HL-60/S4 treated with retinoic acid at 250 ng/mL for 4 days and 3 days (cell line): ENCODE data around the gene CPED1.
"Not testable (repeated sequence)": the region's sequence is repeated elsewhere in the genome, so short reads cannot be mapped to it uniquely, and the experiment has no call there.

ENCODE experiments used
- in situ Hi-C: fragments of 300-500 bp; cut with MboI; formaldehyde crosslinking; loops from 2 replicates; pipeline ENCODE4 v1.7.0; 2022; ENCODE audit warnings: low sequenced_read_pairs

CPED1 gene

GRCh38 chr7:121197455-121197854 lies 208.9 kb downstream of the CPED1 start:
- in situ Hi-C loops: no loop called here

GRCh38 chr7:121198502-121198901 lies 210.0 kb downstream of the CPED1 start:
- in situ Hi-C loops: no loop called here

DNA sequence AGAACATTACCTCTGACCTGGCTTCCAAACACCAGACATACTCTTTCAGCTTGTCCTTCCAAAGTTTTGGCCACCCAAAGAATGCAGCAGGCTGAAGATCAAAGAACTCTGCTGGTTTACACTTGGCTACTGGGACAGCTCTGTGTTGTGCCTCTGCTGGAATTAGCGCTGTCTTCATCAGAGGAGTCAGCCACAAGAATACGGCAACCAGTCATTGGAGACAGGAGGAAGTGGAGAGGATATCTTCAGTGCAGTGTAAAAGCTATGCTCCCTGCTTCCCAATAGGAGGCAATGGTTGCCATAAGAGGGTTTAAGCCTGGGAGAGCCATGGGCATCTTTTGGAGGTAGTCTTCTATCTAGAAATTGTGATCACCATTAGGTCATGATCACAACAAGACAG lies 213.6 kb downstream of the CPED1 start:
- in situ Hi-C loops: no loop called here

- in situ Hi-C loops: no loop called here
Observed at GRCh38 chr7:121202834-121203233, 214.3 kb downstream of the CPED1 start.

DNA sequence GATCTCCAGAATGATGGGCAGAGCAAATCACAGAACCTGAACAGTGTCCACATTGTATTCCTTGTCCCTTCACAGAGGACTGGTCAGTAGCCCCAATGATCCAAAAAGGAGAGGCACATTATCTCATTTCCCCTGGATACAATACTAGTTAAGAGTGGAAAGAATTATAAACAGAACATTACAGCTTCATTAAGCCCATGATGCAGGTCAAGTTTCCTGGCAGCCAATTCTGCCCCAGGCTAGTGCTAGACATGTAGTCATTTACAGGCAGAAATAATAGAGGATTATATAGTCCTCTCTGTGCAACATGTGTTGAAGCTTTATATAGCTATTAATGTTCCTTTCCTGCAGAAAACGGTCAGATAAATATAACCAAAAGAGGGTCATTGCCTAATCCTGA lies 216.0 kb downstream of the CPED1 start:
- in situ Hi-C loops: no loop called here

DNA sequence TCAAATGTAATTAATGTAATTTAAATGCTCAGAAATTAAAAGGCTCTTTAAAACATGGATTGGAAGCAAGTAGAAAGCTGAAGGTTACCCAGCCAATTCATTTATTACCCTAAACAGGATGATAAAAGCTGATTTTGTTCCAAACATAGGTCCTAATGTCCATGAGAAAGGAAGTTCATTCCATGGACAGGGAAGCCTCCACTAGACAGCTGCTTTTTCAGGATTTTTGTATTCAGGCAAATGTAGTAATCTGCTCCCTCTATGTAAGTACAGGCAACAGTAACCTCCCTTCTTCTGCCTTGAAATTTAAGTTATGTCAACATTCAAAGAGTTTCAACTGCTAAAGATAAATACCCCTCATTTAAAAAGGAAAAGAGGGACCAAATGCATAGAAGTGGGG lies 217.3 kb downstream of the CPED1 start:
- in situ Hi-C loops: no loop called here

DNA sequence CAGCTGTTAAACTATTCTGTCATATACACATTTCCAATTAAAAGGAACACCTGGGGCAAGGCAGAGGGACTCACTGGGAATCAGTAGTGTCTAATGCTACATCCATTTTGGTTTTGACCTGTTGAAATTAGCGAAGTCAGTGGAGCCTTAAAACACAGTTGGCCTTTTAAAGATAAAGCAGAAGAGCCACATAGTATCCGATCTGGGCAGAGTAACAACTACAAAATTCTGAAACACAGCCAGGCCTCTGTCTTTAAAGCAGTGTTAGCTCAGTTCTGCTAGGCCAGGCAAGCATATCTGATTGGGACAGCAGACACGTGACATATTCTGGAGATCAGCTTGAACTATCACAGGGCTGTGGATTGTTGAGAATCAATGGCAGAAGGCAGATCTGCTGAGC lies 222.7 kb downstream of the CPED1 start:
- in situ Hi-C loops: no loop called here

GRCh38 chr7:121212036-121212435 lies 223.5 kb downstream of the CPED1 start:
- in situ Hi-C loops: no loop called here

GRCh38 chr7:121214657-121215056 lies 226.1 kb downstream of the CPED1 start:
- in situ Hi-C loops: no loop called here

DNA sequence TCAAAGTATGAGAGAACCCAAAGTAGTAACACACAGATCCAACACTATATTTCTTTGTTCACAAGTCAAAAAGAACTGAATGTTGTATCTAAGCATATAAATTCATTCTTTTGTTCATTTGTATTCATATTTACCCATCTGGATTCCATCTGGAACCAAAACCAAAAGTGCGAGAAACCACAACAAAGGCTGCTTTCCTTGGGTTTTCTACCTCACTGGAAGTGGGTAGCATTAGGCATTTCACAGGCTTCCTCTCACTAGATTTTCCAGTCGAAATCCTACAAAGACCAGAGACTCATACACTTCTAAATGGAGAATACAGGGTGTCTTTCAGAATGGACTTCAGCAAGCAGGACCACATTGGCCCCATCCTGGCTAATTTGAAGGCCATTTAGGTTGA lies 230.5 kb downstream of the CPED1 start:
- in situ Hi-C loops: no loop called here

- in situ Hi-C loops: not testable (repeated sequence)
Observed at GRCh38 chr7:121221108-121221507, 232.6 kb downstream of the CPED1 start.

GRCh38 chr7:121228779-121229178 lies 240.3 kb downstream of the CPED1 start:
- in situ Hi-C loops: no loop called here

DNA sequence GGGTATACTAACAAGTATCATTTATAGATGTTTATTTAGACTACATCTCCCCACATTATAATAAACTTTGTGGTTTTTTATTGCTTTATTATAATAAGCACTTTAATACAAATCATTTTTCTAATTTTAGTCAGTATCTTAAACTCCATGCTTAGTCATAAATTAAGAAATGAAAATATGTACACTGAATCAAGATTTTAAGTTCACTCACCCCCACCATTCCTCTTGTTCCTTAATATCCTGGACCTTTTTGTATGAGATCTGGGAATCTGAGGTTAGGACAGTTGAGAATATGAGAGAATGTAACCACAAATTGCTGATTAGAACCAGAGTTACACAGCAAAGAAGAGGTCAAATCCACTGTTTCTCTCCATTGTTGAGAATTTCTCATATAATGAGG lies 246.7 kb downstream of the CPED1 start:
- in situ Hi-C loops: no loop called here

DNA sequence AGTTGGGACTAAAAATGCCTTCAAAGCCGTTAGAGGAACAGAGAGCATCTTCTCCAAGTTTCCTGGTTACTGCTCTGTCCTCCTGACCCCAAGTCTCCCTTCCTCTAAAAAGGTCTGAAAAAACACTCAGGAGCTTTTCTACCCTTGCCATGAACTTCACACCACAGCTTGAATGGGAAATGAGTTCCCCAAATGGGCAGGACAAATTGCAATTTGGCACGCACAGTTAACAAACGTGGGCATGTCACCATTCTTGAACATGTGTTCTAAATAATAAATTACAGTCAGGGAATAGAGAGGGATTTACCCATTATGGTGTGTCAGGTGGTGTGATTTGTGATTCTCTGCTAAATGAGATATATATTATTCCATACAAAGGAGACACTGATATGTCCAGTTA lies 249.1 kb downstream of the CPED1 start:
- in situ Hi-C loops: no loop called here

- in situ Hi-C loops: no loop called here
Observed at GRCh38 chr7:121244120-121244870, 255.8 kb downstream of the CPED1 start.

GRCh38 chr7:121251367-121251766 lies 262.9 kb downstream of the CPED1 start:
- in situ Hi-C loops: not testable (repeated sequence)

GRCh38 chr7:121252523-121253235 lies 264.2 kb downstream of the CPED1 start:
- in situ Hi-C loops: not testable (repeated sequence)

DNA sequence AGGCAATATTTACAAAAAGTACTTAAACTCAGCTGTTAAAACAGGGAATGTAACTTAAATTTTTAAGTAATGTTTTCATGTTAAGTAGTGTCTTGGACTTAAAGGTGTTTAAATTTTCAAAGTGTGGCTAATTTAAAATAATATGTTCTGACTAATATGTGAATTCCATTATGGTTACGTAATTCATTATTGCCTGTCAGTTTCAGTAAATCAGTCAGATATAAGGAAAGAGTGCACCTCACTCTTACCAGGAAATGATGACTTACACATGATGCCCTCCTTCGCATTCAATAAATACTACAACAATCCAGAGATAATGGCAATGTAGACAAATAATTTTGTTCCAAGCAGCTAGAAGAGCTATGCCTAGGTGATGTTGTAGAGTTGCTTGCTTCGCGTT lies 271.3 kb downstream of the CPED1 start:
- in situ Hi-C loops: no loop called here

GRCh38 chr7:121261207-121261884 lies 272.8 kb downstream of the CPED1 start:
- in situ Hi-C loops: no loop called here

- in situ Hi-C loops: no loop called here
Observed at GRCh38 chr7:121262221-121262620, 273.7 kb downstream of the CPED1 start.

DNA sequence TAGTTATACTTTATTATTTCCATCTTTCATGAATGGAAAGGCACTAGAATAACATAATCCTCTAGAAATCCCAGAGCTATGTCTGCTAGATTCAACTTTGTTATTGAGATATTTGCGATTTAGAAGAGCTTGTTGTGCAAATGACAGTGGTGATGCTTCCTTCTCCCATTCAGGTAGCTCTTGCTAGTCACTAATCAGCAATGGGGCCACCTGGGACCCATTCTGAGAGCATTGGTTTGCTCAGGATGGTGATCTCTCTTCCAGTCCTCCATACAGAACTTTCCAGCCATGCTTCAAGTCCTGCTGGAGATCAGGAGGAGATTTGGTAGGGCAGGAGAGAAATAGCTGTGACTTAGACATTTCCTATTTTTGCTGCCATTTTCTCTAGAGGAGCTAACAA lies 274.5 kb downstream of the CPED1 start:
- in situ Hi-C loops: no loop called here

DNA sequence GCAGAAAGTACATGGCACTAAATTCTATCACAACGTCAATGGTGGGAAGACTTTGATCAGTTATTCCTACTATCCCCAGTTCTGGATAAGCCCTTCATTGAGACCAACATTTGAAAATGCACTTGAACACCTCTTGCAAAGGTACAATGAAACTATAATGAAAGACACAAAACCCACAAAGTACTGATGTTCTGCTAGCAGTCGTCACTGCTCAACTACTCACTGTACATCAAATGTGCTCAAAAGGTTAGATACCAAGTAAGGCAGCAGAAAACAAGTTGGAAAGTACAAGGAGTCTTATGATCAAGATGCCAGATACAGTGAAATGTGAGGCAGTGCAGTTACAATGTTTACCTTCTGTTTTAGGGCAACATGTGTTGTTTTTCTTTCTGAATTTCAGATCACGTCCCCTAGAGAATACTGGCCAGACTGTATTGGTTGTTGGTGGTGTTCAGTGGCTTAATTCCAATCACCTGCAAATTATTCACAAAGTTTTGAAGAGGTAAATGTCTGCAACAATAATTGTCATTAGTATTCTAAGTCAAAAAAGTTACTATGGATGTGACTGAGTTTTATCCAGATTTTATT lies 277.9 kb downstream of the CPED1 start:
- in situ Hi-C loops: no loop called here
